ENCODE results near the gene CCDC150. TPM values are rescaled to one million over a fixed set of nuclear protein-coding genes. Genes with fewer than 3 reads are reported as not detected.
"Not testable (repeated sequence)": the region's sequence is repeated elsewhere in the genome, so short reads cannot be mapped to it uniquely, and the experiment has no call there.

CCDC150 gene
- total and polyA plus RNA-seq, 12 donors: 0.12 to 3.8 (median 1.9) TPM

DNA sequence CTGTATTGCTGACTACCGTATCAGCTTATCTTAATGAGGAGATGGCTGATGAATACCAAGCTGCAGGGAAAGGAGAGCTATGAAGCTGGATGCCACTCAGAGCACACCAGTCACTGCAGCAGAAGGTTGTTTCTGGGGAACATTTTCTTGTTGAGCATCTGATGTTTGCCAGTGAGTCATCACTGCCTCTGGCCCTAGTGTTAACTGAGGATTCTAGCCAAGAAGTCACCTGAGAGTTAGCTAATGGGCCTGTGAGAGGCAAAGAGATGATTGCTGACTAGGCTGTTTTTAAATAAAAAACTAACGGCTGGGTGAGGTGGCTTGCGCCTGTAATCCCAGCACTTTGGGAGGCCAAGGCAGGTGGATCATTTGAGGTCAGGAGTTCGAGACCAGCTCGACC lies 37.9 kb downstream of the CCDC150 start:
- Histone ChIP-seq H3K27ac (no peak overlapping the region), H3K9me3 (no peaks in the 10 kb centered on the region), H3K4me1 (no peaks in the 10 kb centered on the region), H3K27me3 (no peaks in the 10 kb centered on the region), H3K4me3 (no peak overlapping the region), H3K36me3 (no peaks in the 10 kb centered on the region)
- DNase-seq (no peak), ATAC-seq (peak in 2 of 8 donors; percentile 41 to 59)
- TF ChIP-seq, protein P1, sequence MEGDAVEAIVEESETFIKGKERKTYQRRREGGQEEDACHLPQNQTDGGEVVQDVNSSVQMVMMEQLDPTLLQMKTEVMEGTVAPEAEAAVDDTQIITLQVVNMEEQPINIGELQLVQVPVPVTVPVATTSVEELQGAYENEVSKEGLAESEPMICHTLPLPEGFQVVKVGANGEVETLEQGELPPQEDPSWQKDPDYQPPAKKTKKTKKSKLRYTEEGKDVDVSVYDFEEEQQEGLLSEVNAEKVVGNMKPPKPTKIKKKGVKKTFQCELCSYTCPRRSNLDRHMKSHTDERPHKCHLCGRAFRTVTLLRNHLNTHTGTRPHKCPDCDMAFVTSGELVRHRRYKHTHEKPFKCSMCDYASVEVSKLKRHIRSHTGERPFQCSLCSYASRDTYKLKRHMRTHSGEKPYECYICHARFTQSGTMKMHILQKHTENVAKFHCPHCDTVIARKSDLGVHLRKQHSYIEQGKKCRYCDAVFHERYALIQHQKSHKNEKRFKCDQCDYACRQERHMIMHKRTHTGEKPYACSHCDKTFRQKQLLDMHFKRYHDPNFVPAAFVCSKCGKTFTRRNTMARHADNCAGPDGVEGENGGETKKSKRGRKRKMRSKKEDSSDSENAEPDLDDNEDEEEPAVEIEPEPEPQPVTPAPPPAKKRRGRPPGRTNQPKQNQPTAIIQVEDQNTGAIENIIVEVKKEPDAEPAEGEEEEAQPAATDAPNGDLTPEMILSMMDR (IDR thresholded peaks at IDR 0.05): no peak
- WGBS, 2 donors: 76 to 86% methylated on average over 5 of the region's 5 CpGs
- intact Hi-C loops (cut with DNase I): no loop called here

DNA sequence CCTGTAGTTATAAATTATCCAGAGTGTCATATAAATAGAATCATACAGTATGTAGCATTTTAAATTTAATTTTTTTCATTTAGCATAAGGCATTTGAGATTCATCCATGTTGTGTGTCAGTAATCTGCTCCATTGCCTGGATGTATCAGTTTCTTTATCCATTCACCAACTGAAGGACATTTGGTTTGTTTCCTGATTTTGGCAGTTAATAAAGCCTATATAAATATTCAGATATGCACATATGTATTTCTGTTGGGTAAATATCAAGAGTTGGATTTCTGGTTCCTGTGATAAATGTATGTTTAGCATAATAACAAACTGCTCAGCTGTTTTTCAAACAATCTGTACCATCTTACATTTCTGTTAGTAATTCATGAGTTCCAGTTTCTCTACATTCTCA lies 39.9 kb downstream of the CCDC150 start:
- ATAC-seq: no peak
- TF ChIP-seq, protein P1 (IDR thresholded peaks at IDR 0.05): no peak
- Histone ChIP-seq H3K27ac (no peak overlapping the region), H3K36me3 (no peaks in the 10 kb centered on the region), H3K4me1 (no peaks in the 10 kb centered on the region), H3K4me3 (no peak overlapping the region), H3K9me3 (peaks cover 0 to 10% (median 0%) of the 10 kb centered on the region in 11 donors), H3K27me3 (no peaks in the 10 kb centered on the region)
- no peak for DNase-seq
- intact Hi-C loops (cut with DNase I): no loop called here

DNA sequence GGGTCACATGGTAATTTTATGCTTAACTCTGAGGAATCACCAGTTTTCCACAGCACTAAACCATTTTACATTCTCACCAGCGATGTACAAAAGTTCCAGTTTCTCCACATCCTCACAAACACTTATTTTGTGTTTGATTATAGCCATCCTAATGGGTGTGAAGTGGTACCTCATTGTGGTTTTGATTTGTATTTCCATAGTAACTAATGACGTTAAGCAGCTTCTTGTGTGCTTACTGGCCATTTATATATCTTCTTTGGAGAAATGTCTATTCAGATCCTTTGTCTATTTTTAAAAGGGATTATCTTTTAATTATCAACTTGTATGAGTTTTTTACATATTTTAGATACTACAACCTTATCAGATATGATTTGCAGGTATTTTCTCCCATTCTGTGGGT lies 42.0 kb downstream of the CCDC150 start:
- Histone ChIP-seq H3K27me3 (no peaks in the 10 kb centered on the region), H3K9me3 (peaks cover 0 to 31% (median 13%) of the 10 kb centered on the region in 11 donors), H3K4me1 (no peaks in the 10 kb centered on the region), H3K36me3 (no peaks in the 10 kb centered on the region), H3K4me3 (no peak overlapping the region), H3K27ac (no peak overlapping the region)
- TF ChIP-seq, protein P1 (IDR thresholded peaks at IDR 0.05): no peak
- intact Hi-C loops (cut with DNase I): no loop called here
- ATAC-seq (no peak), DNase-seq (no peak)
- 93 to 96% methylated on average over 2 of the region's 2 CpGs for WGBS, 2 donors

DNA sequence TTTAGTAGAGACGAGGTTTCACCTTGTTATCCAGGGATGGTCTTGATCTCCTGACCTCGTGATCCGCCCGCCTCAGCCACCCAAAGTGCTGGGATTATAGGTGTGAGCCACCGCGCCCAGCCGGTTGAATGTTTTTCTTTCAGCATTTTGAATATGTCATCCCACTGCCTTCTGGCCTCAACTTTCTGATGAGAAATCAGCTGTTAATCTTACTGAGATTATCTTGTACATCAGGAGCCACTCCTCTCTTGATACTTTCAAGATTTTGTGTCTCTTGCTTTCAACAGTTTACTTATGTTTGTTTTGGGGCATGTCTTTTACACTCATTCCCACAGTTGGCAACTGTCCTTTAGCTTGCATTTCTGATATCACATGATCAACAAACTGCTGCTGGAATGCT lies 46.3 kb downstream of the CCDC150 start:
- DNase-seq (no peak), ATAC-seq (no peak)
- no peaks in the 10 kb centered on the region for H3K4me1 ChIP-seq
- H3K4me3 ChIP-seq: no peak overlapping the region
- 94 to 97% methylated on average over 7 of the region's 7 CpGs for WGBS, 2 donors
- TF ChIP-seq, protein P1 (IDR thresholded peaks at IDR 0.05): no peak
- H3K36me3 ChIP-seq: no peaks in the 10 kb centered on the region
- no peak overlapping the region for H3K27ac ChIP-seq
- H3K27me3 ChIP-seq: no peaks in the 10 kb centered on the region
- intact Hi-C loops (cut with DNase I): no loop called here
- peaks cover 0 to 45% (median 14%) of the 10 kb centered on the region in 11 donors for H3K9me3 ChIP-seq

DNA sequence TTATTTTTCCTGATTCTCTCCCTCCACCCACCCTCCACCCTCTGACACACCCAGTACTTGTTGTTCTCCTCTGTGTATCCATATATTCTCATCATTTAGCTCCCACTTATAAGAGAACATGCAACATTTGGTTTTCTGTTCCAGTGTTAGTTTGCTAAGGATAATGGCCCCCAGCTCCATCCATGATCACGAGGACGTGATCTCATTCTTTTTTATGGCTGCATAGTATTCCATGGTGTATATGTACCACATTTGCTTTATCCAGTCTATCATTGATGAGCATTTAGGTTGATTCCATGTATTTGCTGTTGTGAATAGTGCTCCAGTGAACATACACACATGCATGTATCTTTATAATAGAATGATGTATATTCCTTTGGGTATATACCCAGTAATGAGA lies 47.2 kb downstream of the CCDC150 start:
- H3K4me3 ChIP-seq; H3K4me1 ChIP-seq; H3K27ac ChIP-seq; intact Hi-C loops (cut with DNase I); H3K27me3 ChIP-seq; H3K36me3 ChIP-seq; DNase-seq; ATAC-seq: not testable (repeated sequence)
- peaks cover 0 to 45% (median 14%) of the 10 kb centered on the region in 11 donors for H3K9me3 ChIP-seq
- 97 to 100% methylated on average over 2 of the region's 2 CpGs for WGBS, 2 donors

All from heart right ventricle (tissue), 16 donors.